Measurements from ENCODE around the gene SEPTIN3. TPM values are rescaled to one million over a fixed set of nuclear protein-coding genes. Genes with fewer than 3 reads are reported as not detected.

SEPTIN3 gene
- total and polyA plus RNA-seq, 9 donors = 0.67 to 2.0 (median 0.89) TPM

DNA sequence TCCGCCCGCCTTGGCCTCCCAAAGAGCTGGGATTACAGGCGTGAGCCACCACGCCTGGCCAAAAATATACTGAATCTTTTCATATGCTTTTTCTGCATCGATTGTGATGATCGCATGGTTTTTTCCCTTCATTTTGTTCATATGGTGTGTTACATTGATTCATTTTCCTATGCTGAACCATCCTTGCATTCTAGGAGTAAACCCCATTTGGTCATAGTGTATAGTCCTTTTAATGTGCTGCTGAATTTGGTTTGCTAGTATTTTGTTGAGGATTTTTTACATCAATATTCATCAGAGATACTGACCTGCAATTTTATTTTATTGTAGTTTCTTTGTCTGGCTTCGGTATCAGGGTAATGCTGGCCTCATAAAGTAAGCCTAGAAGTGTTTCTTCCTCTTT is 41.5 kb downstream of the SEPTIN3 start:
- no peaks in the 10 kb centered on the region for H3K27me3 ChIP-seq (ENCODE audit: control insufficient read depth, insufficient read depth, low read length)
- H3K4me1 ChIP-seq (ENCODE audit: control insufficient read depth, insufficient read depth, low read length) = no peaks in the 10 kb centered on the region
- DNase-seq = no peak
- 100% methylated on average over 2 of the region's 7 CpGs for WGBS (ENCODE audit: insufficient coverage)
- H3K27ac ChIP-seq (ENCODE audit: low read length) = no peak overlapping the region
- H3K4me3 ChIP-seq (ENCODE audit: low read length) = no peak overlapping the region
- H3K9me3 ChIP-seq (replicated peaks; ENCODE audit: control insufficient read depth, low read depth, low read length) = peaks cover 13% of the 10 kb centered on the region
- no peaks in the 10 kb centered on the region for H3K36me3 ChIP-seq (ENCODE audit: control insufficient read depth, insufficient read depth, low read length)

DNA sequence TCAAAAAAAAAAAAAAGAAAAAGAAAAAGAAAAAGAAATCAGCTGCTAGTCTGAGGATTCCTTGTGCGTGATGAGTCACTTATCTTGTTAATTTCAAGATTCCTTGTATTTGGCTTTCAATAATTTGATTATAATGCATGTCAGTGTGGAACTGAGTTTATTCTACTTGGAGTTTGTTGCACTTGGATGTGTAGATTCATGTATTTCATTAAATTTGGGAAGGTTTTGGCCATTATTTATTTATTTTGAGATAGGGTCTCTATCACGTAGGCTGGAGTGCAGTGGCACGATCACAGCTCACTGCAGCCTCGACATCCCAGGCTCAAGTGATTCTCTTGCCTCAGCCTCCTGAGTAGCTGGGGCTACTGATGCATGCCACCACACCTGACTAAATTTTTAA is 44.1 kb downstream of the SEPTIN3 start:
- Histone ChIP-seq H3K4me1 (ENCODE audit: control insufficient read depth, insufficient read depth, low read length) (no peaks in the 10 kb centered on the region), H3K4me3 (ENCODE audit: low read length) (no peak overlapping the region), H3K36me3 (ENCODE audit: control insufficient read depth, insufficient read depth, low read length) (no peaks in the 10 kb centered on the region), H3K9me3 (replicated peaks; ENCODE audit: control insufficient read depth, low read depth, low read length) (peaks cover 11% of the 10 kb centered on the region), H3K27me3 (ENCODE audit: control insufficient read depth, insufficient read depth, low read length) (no peaks in the 10 kb centered on the region), H3K27ac (ENCODE audit: low read length) (no peak overlapping the region)
- DNase-seq = no peak
- 78% methylated on average over 3 of the region's 4 CpGs for WGBS (ENCODE audit: insufficient coverage)

DNA sequence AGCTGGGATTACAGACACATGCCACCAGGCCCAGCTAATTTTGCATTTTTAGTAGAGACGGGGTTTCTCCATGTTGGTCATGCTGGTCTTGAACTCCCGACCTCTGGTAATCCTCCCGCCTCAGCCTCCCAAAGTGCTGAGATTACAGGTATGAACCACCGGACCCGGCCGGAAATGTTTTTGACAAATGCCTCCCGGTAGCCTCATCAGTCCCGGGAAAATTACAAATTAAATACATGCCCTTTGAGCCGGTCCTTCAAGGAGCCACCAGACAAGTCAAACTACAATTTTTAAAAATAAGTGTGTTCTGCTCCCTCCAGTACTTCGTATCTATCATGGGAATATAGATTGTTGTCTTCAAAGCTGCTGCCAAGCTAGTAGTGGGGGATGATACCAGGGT is 46.9 kb downstream of the SEPTIN3 start:
- WGBS (ENCODE audit: insufficient coverage) = 74% methylated on average over 3 of the region's 10 CpGs
- no peak for DNase-seq
- Histone ChIP-seq H3K4me1 (ENCODE audit: control insufficient read depth, insufficient read depth, low read length) (no peaks in the 10 kb centered on the region), H3K27ac (ENCODE audit: low read length) (no peak overlapping the region), H3K4me3 (ENCODE audit: low read length) (no peak overlapping the region), H3K9me3 (replicated peaks; ENCODE audit: control insufficient read depth, low read depth, low read length) (peaks cover under 1% of the 10 kb centered on the region), H3K27me3 (ENCODE audit: control insufficient read depth, insufficient read depth, low read length) (no peaks in the 10 kb centered on the region), H3K36me3 (ENCODE audit: control insufficient read depth, insufficient read depth, low read length) (no peaks in the 10 kb centered on the region)

DNA sequence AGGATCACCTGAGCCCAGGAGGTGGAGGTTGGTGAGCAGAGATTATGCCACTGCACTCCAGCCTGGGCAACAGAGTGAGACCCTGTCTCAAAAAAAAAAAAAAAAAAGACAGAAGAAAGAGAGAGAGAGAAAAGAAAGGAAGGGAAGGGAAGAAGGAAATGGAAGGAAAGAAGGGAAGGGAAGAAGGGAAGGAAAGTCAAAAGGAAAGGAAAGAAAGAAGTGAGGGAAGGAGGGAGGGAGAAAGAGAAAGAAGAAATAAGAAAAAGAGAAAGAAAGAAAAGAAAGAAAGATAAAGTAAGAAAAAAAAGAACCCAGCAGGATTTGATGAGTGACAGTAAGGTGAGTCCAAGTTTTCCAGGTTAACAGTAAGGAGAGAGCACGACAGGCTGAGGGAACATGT is 49.0 kb downstream of the SEPTIN3 start:
- Histone ChIP-seq H3K4me1 (ENCODE audit: control insufficient read depth, insufficient read depth, low read length) (no peaks in the 10 kb centered on the region), H3K27me3 (ENCODE audit: control insufficient read depth, insufficient read depth, low read length) (no peaks in the 10 kb centered on the region), H3K27ac (ENCODE audit: low read length) (no peak overlapping the region), H3K4me3 (ENCODE audit: low read length) (no peak overlapping the region), H3K9me3 (replicated peaks; ENCODE audit: control insufficient read depth, low read depth, low read length) (no peaks in the 10 kb centered on the region), H3K36me3 (ENCODE audit: control insufficient read depth, insufficient read depth, low read length) (no peaks in the 10 kb centered on the region)
- no peak for DNase-seq
- no CpG with 5 or more reads among the region's 1 CpG for WGBS (ENCODE audit: insufficient coverage)

Other genes with a start within 250 kb of the SEPTIN3 start
- 13.2 TPM for gene CCDC134, start 168.8 kb upstream of the SEPTIN3 start, total RNA-seq
- 1 to 10 TPM; 6.5 to 9.3 (median 8.1) TPM for gene CCDC134, start 168.8 kb upstream of the SEPTIN3 start, polyA plus RNA-seq (ENCODE audit: insufficient read depth in 1 of 8, insufficient read length in 8 of 8, low replicate concordance in 1 of 8)
- 30.9 TPM for gene SREBF2, start 136.3 kb upstream of the SEPTIN3 start, total RNA-seq
- gene SREBF2, start 136.3 kb upstream of the SEPTIN3 start, polyA plus RNA-seq (ENCODE audit: insufficient read depth in 1 of 8, insufficient read length in 8 of 8, low replicate concordance in 1 of 8) = 100 to 1,000 TPM in 1 of 8 donors, 10 to 100 TPM in 7; 61.7 to 106 (median 82.4) TPM
- gene SHISA8, start 54.4 kb upstream of the SEPTIN3 start, total RNA-seq = 0.09 TPM
- under 1 TPM in 7 of 8 donors, not detected in 1; 0.11 to 0.39 (median 0.22) TPM for gene SHISA8, start 54.4 kb upstream of the SEPTIN3 start, polyA plus RNA-seq (ENCODE audit: insufficient read depth in 1 of 8, insufficient read length in 8 of 8, low replicate concordance in 1 of 8)
- 0.75 TPM for gene TNFRSF13C, start 42.6 kb upstream of the SEPTIN3 start, total RNA-seq
- gene TNFRSF13C, start 42.6 kb upstream of the SEPTIN3 start, polyA plus RNA-seq (ENCODE audit: insufficient read depth in 1 of 8, insufficient read length in 8 of 8, low replicate concordance in 1 of 8) = 1 to 10 TPM in 7 of 8 donors, under 1 TPM in 1; 0.91 to 2.3 (median 1.2) TPM
- gene CENPM, start 22.3 kb upstream of the SEPTIN3 start, total RNA-seq = 6.7 TPM
- 10 to 100 TPM in 3 of 8 donors, 1 to 10 TPM in 5; 7.5 to 11.6 (median 9.1) TPM for gene CENPM, start 22.3 kb upstream of the SEPTIN3 start, polyA plus RNA-seq (ENCODE audit: insufficient read depth in 1 of 8, insufficient read length in 8 of 8, low replicate concordance in 1 of 8)
- gene WBP2NL, start 29.3 kb downstream of the SEPTIN3 start, total RNA-seq = 1.0 TPM
- gene WBP2NL, start 29.3 kb downstream of the SEPTIN3 start, polyA plus RNA-seq (ENCODE audit: insufficient read depth in 1 of 8, insufficient read length in 8 of 8, low replicate concordance in 1 of 8) = 1 to 10 TPM in 5 of 8 donors, under 1 TPM in 3; 0.38 to 2.3 (median 1.2) TPM
- 21.8 TPM for gene NAGA, start 101.4 kb downstream of the SEPTIN3 start, total RNA-seq
- gene NAGA, start 101.4 kb downstream of the SEPTIN3 start, polyA plus RNA-seq (ENCODE audit: insufficient read depth in 1 of 8, insufficient read length in 8 of 8, low replicate concordance in 1 of 8) = 10 to 100 TPM; 15.1 to 28.7 (median 22.4) TPM
- 25.4 TPM for gene PHETA2, start 104.8 kb downstream of the SEPTIN3 start, total RNA-seq
- gene PHETA2, start 104.8 kb downstream of the SEPTIN3 start, polyA plus RNA-seq (ENCODE audit: insufficient read depth in 1 of 8, insufficient read length in 8 of 8, low replicate concordance in 1 of 8) = 10 to 100 TPM; 18.0 to 32.1 (median 23.8) TPM
- gene SMDT1, start 110.3 kb downstream of the SEPTIN3 start, total RNA-seq = 19.6 TPM
- gene SMDT1, start 110.3 kb downstream of the SEPTIN3 start, polyA plus RNA-seq (ENCODE audit: insufficient read depth in 1 of 8, insufficient read length in 8 of 8, low replicate concordance in 1 of 8) = 100 to 1,000 TPM in 5 of 8 donors, 10 to 100 TPM in 3; 57.4 to 171 (median 114) TPM
- gene NDUFA6, start 121.3 kb downstream of the SEPTIN3 start, total RNA-seq = 114 TPM
- 100 to 1,000 TPM in 2 of 8 donors, 10 to 100 TPM in 6; 78.1 to 143 (median 90.1) TPM for gene NDUFA6, start 121.3 kb downstream of the SEPTIN3 start, polyA plus RNA-seq (ENCODE audit: insufficient read depth in 1 of 8, insufficient read length in 8 of 8, low replicate concordance in 1 of 8)
- gene CYP2D6, start 161.4 kb downstream of the SEPTIN3 start, total RNA-seq = 0.31 TPM
- 1 to 10 TPM in 6 of 8 donors, under 1 TPM in 2; 0.64 to 3.4 (median 1.6) TPM for gene CYP2D6, start 161.4 kb downstream of the SEPTIN3 start, polyA plus RNA-seq (ENCODE audit: insufficient read depth in 1 of 8, insufficient read length in 8 of 8, low replicate concordance in 1 of 8)

Data from muscle of leg (tissue), 11 donors.